Measurements from ENCODE around the gene ZNFX1.
"Not testable (repeated sequence)": the region's sequence is repeated elsewhere in the genome, so short reads cannot be mapped to it uniquely, and the experiment has no call there.

The ZNFX1 gene

GRCh38 chr20:49203746-49204145 is 74.1 kb downstream of the ZNFX1 start:
- no peak for DNase-seq

- DNase-seq = no peak
Measured at GRCh38 chr20:49203011-49203410, 74.8 kb downstream of the ZNFX1 start.

GRCh38 chr20:49199729-49200293 is 78.0 kb downstream of the ZNFX1 start:
- no peak for DNase-seq

- not testable (repeated sequence) for DNase-seq
Measured at GRCh38 chr20:49192944-49193518, 84.8 kb downstream of the ZNFX1 start.

Data from kidney glomerular epithelial cell (primary cell).